Measurements from ENCODE around the gene SPDYE3.

GRCh38 chr7:100371561-100372171 is 64.2 kb downstream of the SPDYE3 start:
- no peak for TF ChIP-seq CBFB (CRISPR knock-in tag; IDR thresholded peaks at IDR 0.05; ENCODE audit: low read depth)
- TF ChIP-seq KAT7 (CRISPR knock-in tag; IDR thresholded peaks at IDR 0.05; ENCODE audit: borderline replicate concordance): no peak
- TF ChIP-seq SP1 (CRISPR knock-in tag; conservative IDR thresholded peaks at IDR 0.05): no peak
- TF ChIP-seq NFYB (CRISPR knock-in tag; conservative IDR thresholded peaks at IDR 0.05; ENCODE audit: low read depth): no peak
- no peak for TF ChIP-seq CTCF (IDR thresholded peaks at IDR 0.05)
- TF ChIP-seq, protein P1, sequence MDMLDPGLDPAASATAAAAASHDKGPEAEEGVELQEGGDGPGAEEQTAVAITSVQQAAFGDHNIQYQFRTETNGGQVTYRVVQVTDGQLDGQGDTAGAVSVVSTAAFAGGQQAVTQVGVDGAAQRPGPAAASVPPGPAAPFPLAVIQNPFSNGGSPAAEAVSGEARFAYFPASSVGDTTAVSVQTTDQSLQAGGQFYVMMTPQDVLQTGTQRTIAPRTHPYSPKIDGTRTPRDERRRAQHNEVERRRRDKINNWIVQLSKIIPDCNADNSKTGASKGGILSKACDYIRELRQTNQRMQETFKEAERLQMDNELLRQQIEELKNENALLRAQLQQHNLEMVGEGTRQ (CRISPR knock-in tag; IDR thresholded peaks at IDR 0.05): no peak
